Measurements from ENCODE around the gene ACTA1.

GRCh38 chr1:229479660-229480399 lies 45.9 kb upstream of the ACTA1 start:
- no peak for TF ChIP-seq CTCF (IDR thresholded peaks at IDR 0.05; ENCODE audit: poor library complexity, severe bottlenecking)
- TF ChIP-seq EP300 (conservative IDR thresholded peaks at IDR 0.05; ENCODE audit: poor library complexity, severe bottlenecking), result no peak
- TF ChIP-seq EZH2 (IDR thresholded peaks at IDR 0.05; ENCODE audit: borderline replicate concordance, insufficient read depth, low read length, poor library complexity, severe bottlenecking), result no peak
- TF ChIP-seq POLR2AphosphoS5 (IDR thresholded peaks at IDR 0.05), result no peak
- TF ChIP-seq REST (IDR thresholded peaks at IDR 0.05; ENCODE audit: borderline replicate concordance), result no peak
- no peak for TF ChIP-seq TAF1 (IDR thresholded peaks at IDR 0.05; ENCODE audit: low read depth)
- no peak for TF ChIP-seq SMC3 (conservative IDR thresholded peaks at IDR 0.05; ENCODE audit: poor library complexity)

Measured in neural cell (in vitro differentiated cells).